Kidney (tissue), 14 donors: ENCODE results near the gene MYADML2. TPM values are rescaled to one million over a fixed set of nuclear protein-coding genes. Genes with fewer than 3 reads are reported as not detected.
"Not testable (repeated sequence)": the region's sequence is repeated elsewhere in the genome, so short reads cannot be mapped to it uniquely, and the experiment has no call there.

Experiments used
- DNase-seq, 5 donors: peaks; one replicate each; pipeline ENCODE4 v3.0.0-alpha.2; 2013 to 2020
- FAIRE-seq: peaks from 2 replicates; lab custom pipeline; 2012; peaks lifted over from hg19 to GRCh38; lab: Jason Lieb, UNC
- H3K27ac ChIP-seq, 2 donors: one replicate each; pipeline ENCODE4 v1.7.0; 2013; ENCODE audit warnings: low read depth in 2 of 2, low read length in 2 of 2, inconsistent platforms in 1 of 2
- H3K27me3 ChIP-seq: one replicate; pipeline ENCODE4 v1.7.1; 2013; ENCODE audit warnings: low read length, inconsistent platforms; ENCODE audit not compliant: control insufficient read depth, insufficient read depth
- H3K36me3 ChIP-seq, 3 donors: one replicate each; pipeline versions ENCODE4 v1.7.0 to v1.7.1; 2013; ENCODE audit warnings: low read length in 3 of 3, control low read depth in 1 of 3, inconsistent platforms in 1 of 3; ENCODE audit not compliant: insufficient read depth in 3 of 3, control insufficient read depth in 2 of 3
- H3K4me1 ChIP-seq, 3 donors: one replicate each; pipeline versions ENCODE4 v1.7.0 to v1.7.1; 2013; ENCODE audit warnings: low read length in 3 of 3, inconsistent platforms in 1 of 3, low read depth in 1 of 3; ENCODE audit not compliant: control insufficient read depth in 2 of 3, insufficient read depth in 2 of 3
- H3K4me3 ChIP-seq, 3 donors: one replicate each; pipeline versions ENCODE4 v1.7.0 to v1.8.1; 2013; ENCODE audit warnings: low read length in 3 of 3, control low read depth in 1 of 3, inconsistent platforms in 1 of 3
- H3K9ac ChIP-seq, 3 donors: one replicate each; pipeline versions ENCODE4 v1.7.0 to v1.7.1; 2013; ENCODE audit warnings: low read length in 3 of 3, control low read depth in 1 of 3, inconsistent platforms in 1 of 3
- H3K9me3 ChIP-seq, 3 donors: one replicate each; pipeline versions ENCODE4 v1.7.0 to v1.7.1; 2013; ENCODE audit warnings: low read length in 3 of 3, control low read depth in 1 of 3, inconsistent platforms in 1 of 3; ENCODE audit not compliant: control insufficient read depth in 2 of 3, insufficient read depth in 1 of 3
- intact Hi-C: fragments of 100-400 bp; cut with DNase I; formaldehyde crosslinking; loops from one replicate; pipeline ENCODE4 v1.11.1; 2022
- polyA plus RNA-seq: library from polyadenylated mRNA; stranded (reverse); fragments of 350-450 nt; fragmentation: Illumina TruSeq; extraction: RNeasy Lipid Tissue Mini Kit (QIAGEN cat#74804); gene quantifications from one replicate; pipeline ENCODE4 v1.2.3, GENCODE V29; 2014; ENCODE audit warnings: low read depth, low replicate concordance; ENCODE audit not compliant: insufficient read depth
- total RNA-seq: library from RNA; stranded (reverse); fragmentation: NEBNext Ultra II Directional; extraction: Animal tissue kit (Norgen Biotek cat#: 25700); gene quantifications from one replicate; pipeline ENCODE4 v1.2.1, GENCODE V29; 2021
- TF ChIP-seq, protein P1 (sequence below): IDR thresholded peaks from 3 replicates; pipeline ENCODE4 v1.5.1; 2012; ENCODE audit warnings: mild to moderate bottlenecking, moderate library complexity, borderline replicate concordance; ENCODE audit not compliant: insufficient read depth; ENCODE audit errors: extremely low read depth
- donor health status: control.
- donor health status: control.
- donor health status: control.
- donor health status: control.
- donor health status: control.
- donor health status: DM: yes; HTN: yes; CAD: no.
- donor health status: Normal renal cell carcinoma (clear cell type).

The MYADML2 gene
- total and polyA plus RNA-seq, 2 donors from 2014 or later, result not detected

DNA sequence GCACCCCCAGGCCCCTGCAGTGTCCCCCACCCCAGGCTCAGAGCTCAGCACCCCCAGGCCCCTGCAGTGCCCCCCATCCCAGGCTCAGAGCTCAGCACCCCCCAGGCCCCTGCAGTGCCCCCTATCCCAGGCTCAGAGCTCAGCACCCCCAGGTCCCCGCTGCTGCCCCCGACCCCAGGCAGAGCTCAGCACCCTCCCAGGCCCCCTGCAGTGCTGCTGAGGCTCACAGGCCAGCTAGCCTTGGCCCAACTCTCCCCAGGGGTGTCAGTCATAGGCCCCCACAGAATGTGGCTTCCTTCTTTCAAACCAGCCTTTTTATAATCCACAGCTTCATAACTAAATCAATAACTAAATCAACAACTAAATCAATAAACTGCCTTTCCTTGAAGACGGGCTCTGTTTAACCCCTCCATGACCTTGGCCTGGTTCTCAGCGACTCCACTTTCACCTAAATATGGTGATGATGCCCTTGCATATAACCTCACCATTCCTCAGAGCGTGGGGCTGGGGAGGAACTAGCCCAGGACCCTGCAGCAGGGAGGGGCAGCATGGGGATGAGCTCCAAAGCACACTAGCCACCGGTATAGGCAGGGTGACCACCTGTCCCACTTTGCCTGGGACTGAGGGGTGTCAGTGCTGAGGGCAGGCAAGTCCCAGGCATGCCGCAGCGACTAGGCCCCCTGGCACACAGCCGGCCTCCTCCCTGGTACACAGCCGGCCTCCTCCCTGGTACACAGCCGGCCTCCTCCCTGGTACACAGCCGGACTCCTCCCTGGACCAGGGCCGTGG is 8.9 kb upstream of the MYADML2 start:
- Histone ChIP-seq H3K27ac (no peak overlapping the region), H3K4me3 (no peak overlapping the region), H3K9me3 (no peaks in the 10 kb centered on the region), H3K9ac (no peak overlapping the region), H3K36me3 (no peaks in the 10 kb centered on the region), H3K4me1 (peaks cover 0 to 3% (median 0%) of the 10 kb centered on the region in 3 donors), H3K27me3 (peaks cover 10% of the 10 kb centered on the region)
- TF ChIP-seq, protein P1, sequence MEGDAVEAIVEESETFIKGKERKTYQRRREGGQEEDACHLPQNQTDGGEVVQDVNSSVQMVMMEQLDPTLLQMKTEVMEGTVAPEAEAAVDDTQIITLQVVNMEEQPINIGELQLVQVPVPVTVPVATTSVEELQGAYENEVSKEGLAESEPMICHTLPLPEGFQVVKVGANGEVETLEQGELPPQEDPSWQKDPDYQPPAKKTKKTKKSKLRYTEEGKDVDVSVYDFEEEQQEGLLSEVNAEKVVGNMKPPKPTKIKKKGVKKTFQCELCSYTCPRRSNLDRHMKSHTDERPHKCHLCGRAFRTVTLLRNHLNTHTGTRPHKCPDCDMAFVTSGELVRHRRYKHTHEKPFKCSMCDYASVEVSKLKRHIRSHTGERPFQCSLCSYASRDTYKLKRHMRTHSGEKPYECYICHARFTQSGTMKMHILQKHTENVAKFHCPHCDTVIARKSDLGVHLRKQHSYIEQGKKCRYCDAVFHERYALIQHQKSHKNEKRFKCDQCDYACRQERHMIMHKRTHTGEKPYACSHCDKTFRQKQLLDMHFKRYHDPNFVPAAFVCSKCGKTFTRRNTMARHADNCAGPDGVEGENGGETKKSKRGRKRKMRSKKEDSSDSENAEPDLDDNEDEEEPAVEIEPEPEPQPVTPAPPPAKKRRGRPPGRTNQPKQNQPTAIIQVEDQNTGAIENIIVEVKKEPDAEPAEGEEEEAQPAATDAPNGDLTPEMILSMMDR, result no peak
- intact Hi-C loops, result no loop called here
- no peak for FAIRE-seq
- DNase-seq, result no peak

DNA sequence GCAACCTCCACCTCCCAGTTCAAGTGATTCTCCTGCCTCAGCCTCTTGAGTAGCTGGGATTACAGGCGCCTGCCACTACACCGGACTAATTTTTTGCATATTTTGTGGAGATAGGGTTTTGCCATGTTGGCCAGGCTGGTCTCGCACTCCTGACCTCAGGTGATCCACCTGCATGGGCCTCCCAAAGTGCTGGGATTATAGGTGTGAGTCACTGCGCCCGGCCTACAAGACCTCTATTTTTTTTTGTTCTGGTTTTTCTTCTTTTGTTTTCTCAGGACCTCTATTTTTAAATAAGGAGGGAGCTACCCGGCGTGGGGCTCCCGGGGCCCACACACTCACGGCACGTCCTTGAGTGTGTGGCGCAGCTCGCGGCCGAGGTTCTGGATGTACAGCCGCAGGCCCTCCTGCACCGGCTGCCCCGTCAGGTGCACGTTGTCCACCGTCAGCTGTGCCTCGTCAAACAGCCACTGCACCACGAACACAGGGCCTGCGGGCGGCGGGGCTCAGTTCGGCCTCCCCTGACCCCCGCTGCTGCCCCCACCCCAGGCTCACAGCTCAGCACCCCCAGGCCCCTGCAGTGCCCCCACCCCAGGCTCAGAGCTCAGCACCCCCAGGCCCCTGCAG is 8.1 kb upstream of the MYADML2 start:
- DNase-seq, result no peak
- intact Hi-C loops, result no loop called here
- peaks cover 10% of the 10 kb centered on the region for H3K27me3 ChIP-seq
- no peak overlapping the region for H3K4me3 ChIP-seq
- no peaks in the 10 kb centered on the region for H3K36me3 ChIP-seq
- H3K9ac ChIP-seq, result no peak overlapping the region
- no peaks in the 10 kb centered on the region for H3K9me3 ChIP-seq
- TF ChIP-seq, protein P1, result no peak
- FAIRE-seq, result no peak
- H3K27ac ChIP-seq, result no peak overlapping the region
- H3K4me1 ChIP-seq, result no peaks in the 10 kb centered on the region

DNA sequence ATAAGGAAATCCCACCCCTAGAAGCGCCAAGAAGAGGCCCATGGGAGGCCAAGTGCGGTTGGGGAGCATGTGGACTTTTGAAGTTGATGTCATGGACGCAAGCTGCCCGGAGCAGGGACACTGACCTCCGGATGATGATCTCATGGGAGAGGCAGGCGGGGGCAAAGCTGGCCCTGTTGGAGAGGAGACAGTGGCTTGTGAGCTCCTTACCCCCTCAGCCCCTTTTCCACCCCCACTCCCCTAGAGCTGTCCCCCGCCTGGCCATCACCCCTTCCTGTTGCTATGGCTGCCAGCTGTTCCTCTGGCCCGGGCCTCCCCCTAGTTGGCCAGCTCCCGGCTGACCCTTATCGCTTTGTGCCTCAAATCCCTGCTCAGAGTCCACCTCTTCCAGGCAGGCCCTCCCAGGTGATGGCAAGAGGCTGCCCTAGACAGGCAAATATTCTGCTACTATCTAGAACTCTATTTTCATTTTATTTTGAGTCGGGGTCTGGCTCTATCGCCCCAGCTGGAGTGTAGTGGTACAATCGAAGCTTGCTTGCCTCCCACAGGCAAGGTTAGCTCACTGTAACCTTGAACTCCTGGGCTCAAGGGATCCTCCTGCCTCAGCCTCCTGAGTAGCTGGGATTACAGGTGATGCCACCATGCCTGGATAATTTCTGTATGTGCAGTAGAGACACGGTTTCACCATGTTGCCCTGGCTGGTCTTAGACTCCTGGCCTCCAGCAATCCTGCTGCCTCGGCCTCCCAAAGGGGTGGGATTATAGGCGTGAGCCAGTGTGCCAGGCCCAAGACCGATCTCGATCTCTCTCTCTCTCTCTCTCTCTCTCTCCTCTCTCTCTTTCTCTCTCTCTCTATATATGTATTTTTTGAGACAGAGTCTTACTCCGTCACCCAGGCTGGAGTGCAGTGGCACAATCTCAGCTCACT is 7.4 kb upstream of the MYADML2 start:
- TF ChIP-seq, protein P1, result no peak

DNA sequence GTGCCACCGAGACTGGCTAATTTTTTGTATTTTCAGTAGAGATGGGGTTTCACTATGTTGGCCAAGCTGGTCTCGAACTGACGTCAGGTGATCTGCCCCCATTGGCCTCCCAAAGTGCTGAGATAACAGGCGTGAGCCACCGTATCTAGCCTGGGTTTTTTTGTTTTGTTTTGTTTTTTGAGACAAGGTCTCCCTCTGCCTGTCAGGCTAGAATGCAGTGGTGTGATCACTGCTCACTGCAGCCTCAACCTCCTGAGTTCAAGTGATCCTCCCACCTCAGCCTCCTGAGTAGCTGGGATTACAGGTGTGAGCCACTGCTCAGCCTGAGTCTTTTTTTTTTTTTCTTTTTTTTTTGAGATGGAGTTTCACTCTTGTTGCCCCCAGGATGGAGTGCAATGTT is 6.4 kb upstream of the MYADML2 start:
- H3K4me1 ChIP-seq, H3K36me3 ChIP-seq, H3K9ac ChIP-seq, H3K27me3 ChIP-seq, intact Hi-C loops, DNase-seq, H3K9me3 ChIP-seq, H3K27ac ChIP-seq, FAIRE-seq, H3K4me3 ChIP-seq: not testable (repeated sequence)

More for the DNA sequence above, 7.4 kb upstream of the MYADML2 start:
- no peak overlapping the region for H3K9ac ChIP-seq
- FAIRE-seq (no peak), DNase-seq (no peak)
- no peak overlapping the region for H3K4me3 ChIP-seq
- peaks cover 10% of the 10 kb centered on the region for H3K27me3 ChIP-seq
- no peaks in the 10 kb centered on the region for H3K4me1 ChIP-seq
- H3K36me3 ChIP-seq, result no peaks in the 10 kb centered on the region
- no peak overlapping the region for H3K27ac ChIP-seq
- intact Hi-C loops, result no loop called here
- H3K9me3 ChIP-seq, result no peaks in the 10 kb centered on the region
